RWPE2 (cell line): ENCODE data around the gene E2F8.

Experiments used
- ATAC-seq: fragments of 200-7000 bp; cut with Tn5 transposase; 3 replicates; pipeline ENCODE4 v1.9.1; 2021; ENCODE audit warnings: low read depth
- DNase-seq: peaks from one replicate; pipeline ENCODE4 v3.0.0-alpha.2; 2020; ENCODE audit warnings: low spot score
- H3K27ac ChIP-seq: fragments of 450-650 bp; 2 replicates; pipeline ENCODE4 v1.5.1; 2017; ENCODE audit warnings: mild to moderate bottlenecking; ENCODE audit not compliant: poor library complexity, severe bottlenecking
- H3K27me3 ChIP-seq: fragments of 250-450 bp; sonication (Bioruptor Pico); 2 replicates; pipeline ENCODE4 v1.5.1; 2021; ENCODE audit warnings: mild to moderate bottlenecking, moderate library complexity; ENCODE audit not compliant: insufficient read depth, poor library complexity, severe bottlenecking
- H3K36me3 ChIP-seq: fragments of 250-450 bp; sonication (Bioruptor Pico); 2 replicates; pipeline ENCODE4 v1.5.1; 2020; ENCODE audit warnings: low read depth, mild to moderate bottlenecking, moderate library complexity
- H3K4me1 ChIP-seq: fragments of 250-450 bp; sonication (Bioruptor Pico); 2 replicates; pipeline ENCODE4 v1.5.1; 2021; ENCODE audit warnings: mild to moderate bottlenecking, moderate library complexity; ENCODE audit not compliant: insufficient read depth, poor library complexity, severe bottlenecking
- H3K4me3 ChIP-seq: fragments of 250-450 bp; sonication (Bioruptor Pico); 2 replicates; pipeline ENCODE4 v1.5.1; 2021; ENCODE audit warnings: mild to moderate bottlenecking, moderate library complexity; ENCODE audit not compliant: severe bottlenecking
- H3K9me3 ChIP-seq: fragments of 250-450 bp; sonication (Bioruptor Pico); 2 replicates; pipeline ENCODE4 v1.5.1; 2021; ENCODE audit warnings: mild to moderate bottlenecking, moderate library complexity; ENCODE audit not compliant: severe bottlenecking
- CTCF ChIP-seq: fragments of 450-650 bp; IDR thresholded peaks from one replicate; pipeline ENCODE4 v1.5.1; 2017; ENCODE audit warnings: mild to moderate bottlenecking, moderate library complexity; ENCODE audit not compliant: poor library complexity, severe bottlenecking

E2F8 gene

DNA sequence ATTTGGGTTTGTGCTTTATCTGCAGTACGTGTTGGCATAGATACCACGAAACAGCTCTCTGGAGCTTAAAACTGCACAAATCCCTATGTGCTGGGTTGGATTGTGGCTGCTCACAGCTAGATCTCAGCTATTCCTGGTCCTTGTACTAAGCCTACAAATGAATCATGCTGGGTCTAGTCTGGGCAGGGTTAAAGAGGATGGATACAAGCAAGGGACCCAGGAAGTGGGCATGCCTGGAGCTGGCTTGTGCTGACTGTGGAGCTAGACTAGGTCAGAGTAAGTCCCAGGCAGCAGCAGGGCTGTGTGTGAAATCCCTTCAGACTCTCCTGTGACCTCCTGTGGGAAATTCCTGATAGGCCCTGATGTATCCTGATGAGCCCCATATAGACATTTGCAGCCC, 3.9 kb upstream of the E2F8 start:
- peak; percentile 81 for DNase-seq
- Histone ChIP-seq H3K4me1 (peaks cover 24% of the 10 kb centered on the region), H3K27me3 (no peaks in the 10 kb centered on the region), H3K9me3 (no peaks in the 10 kb centered on the region), H3K4me3 (no peak overlapping the region), H3K36me3 (no peaks in the 10 kb centered on the region), H3K27ac (peak overlapping the region; percentile 80)
- peak; percentile 85 for ATAC-seq
- TF ChIP-seq CTCF, result no peak

DNA sequence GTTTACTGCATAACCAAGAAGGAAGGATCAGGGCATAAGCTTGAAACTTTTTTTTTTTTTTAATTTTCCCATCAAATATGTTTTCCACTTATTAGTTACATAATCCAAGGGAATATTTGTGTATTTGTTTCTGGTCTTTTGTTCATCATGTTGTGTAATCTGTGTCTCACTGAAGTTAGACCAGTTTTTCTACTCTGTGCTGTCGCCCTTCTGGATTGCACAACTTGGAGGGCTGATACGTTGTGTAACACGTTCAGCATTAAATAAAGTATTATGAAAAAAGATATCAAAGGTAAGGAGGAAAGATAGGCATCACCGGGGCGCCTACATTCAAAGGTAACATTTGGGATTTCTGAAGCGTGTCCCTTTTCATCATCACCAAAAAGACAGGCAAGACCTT, 3.3 kb upstream of the E2F8 start:
- Histone ChIP-seq H3K36me3 (0 out of 2 replicates have a peak, but pooled peaks cover 2% of the 10 kb centered on the region), H3K4me1 (peaks cover 24% of the 10 kb centered on the region), H3K27me3 (no peaks in the 10 kb centered on the region), H3K27ac (peak overlapping the region; percentile 80), H3K9me3 (no peaks in the 10 kb centered on the region), H3K4me3 (no peak overlapping the region)
- TF ChIP-seq CTCF, result no peak
- no peak for DNase-seq
- ATAC-seq, result no peak

DNA sequence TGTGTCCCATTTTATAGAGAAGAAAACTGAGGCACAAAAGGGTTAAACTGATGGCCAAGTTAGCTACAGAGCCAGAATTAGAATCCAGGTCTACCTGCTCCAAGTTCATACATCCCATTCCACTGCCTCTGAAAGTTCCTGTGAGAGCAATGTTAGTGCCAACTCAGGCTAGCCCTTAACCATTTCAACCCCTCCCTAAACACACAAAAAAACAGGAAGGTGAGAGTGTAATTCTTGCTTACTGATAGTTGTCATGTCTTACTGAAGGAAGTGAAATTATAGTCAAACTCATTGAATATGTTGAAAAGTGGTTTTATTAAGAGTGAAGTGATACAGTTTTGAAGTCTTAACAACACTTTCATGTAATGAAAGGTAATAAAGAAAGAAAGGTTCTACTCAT, 2.9 kb upstream of the E2F8 start:
- Histone ChIP-seq H3K4me1 (peaks cover 24% of the 10 kb centered on the region), H3K4me3 (no peak overlapping the region), H3K9me3 (no peaks in the 10 kb centered on the region), H3K36me3 (0 out of 2 replicates have a peak, but pooled peaks cover 6% of the 10 kb centered on the region), H3K27ac (peak overlapping the region; percentile 80), H3K27me3 (no peaks in the 10 kb centered on the region)
- ATAC-seq (no peak), DNase-seq (no peak)
- TF ChIP-seq CTCF, result no peak

- Histone ChIP-seq H3K9me3 (no peaks in the 10 kb centered on the region), H3K4me1 (peaks cover 27% of the 10 kb centered on the region), H3K27ac (peak overlapping the region; percentile 80), H3K36me3 (peaks cover 9% of the 10 kb centered on the region), H3K4me3 (no peak overlapping the region), H3K27me3 (no peaks in the 10 kb centered on the region)
- no peak for TF ChIP-seq CTCF
- no peak for DNase-seq
- ATAC-seq, result no peak
These were observed 2.4 kb upstream of the E2F8 start for GRCh38 chr11:19243143-19243542.

DNA sequence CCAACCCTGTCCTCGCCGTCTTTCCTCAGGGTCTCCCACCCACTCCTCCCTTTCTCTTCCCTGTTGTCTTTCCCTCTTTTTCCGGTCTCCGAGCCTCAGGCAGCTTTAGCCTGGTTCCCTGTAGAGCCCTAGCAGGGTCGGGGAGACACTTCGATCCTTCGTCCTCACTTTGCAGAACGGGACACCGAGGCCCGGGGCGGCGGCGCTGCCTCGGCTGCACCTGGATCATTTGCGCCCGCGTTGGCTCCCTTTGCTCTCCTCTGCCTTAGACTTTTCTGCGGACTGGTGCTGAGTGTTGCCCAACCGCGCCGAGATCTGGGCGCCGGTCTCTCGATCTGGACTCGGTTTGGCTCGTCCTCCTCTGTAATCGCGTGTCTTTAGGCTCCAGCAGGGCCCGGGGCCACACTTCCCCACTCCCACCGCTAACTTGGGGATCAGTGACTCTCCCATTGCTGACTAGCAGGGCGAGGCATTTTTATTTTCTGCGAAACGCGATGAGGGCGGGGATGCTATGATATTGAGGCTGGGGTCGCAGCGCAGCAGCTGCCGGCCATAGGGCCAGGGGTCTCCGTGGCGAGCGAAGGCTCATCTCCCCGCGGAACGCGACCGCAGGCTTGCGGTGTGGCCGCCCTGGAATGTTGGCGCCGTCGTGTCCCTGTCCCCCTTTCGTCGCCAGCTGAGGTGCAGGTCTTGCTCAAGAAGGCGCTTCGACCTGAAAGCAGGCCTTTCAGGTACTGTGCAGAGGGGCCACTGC, 1.6 kb upstream of the E2F8 start:
- no peak overlapping the region for H3K27ac ChIP-seq
- no peaks in the 10 kb centered on the region for H3K27me3 ChIP-seq
- no peaks in the 10 kb centered on the region for H3K9me3 ChIP-seq
- TF ChIP-seq CTCF, result no peak
- H3K36me3 ChIP-seq, result peaks cover 17% of the 10 kb centered on the region
- peaks cover 28% of the 10 kb centered on the region for H3K4me1 ChIP-seq
- no peak for DNase-seq
- ATAC-seq, result no peak
- H3K4me3 ChIP-seq, result peak overlapping the region; percentile 68
